NOMO-1 treated with DMSO at 0.1 percent for 48 hours (cell line): ENCODE data around the gene IGFBP1.

Source experiments
- DNase-seq: peaks from one replicate; lab custom pipeline; 2025; ENCODE audit not compliant: unreplicated experiment; lab: John Stamatoyannopoulos, UW

IGFBP1 gene

GRCh38 chr7:45880433-45880860, 7.8 kb upstream of the IGFBP1 start:
- no peak for DNase-seq

- DNase-seq = no peak
These were observed 7.0 kb upstream of the IGFBP1 start for GRCh38 chr7:45881280-45881758.

DNA sequence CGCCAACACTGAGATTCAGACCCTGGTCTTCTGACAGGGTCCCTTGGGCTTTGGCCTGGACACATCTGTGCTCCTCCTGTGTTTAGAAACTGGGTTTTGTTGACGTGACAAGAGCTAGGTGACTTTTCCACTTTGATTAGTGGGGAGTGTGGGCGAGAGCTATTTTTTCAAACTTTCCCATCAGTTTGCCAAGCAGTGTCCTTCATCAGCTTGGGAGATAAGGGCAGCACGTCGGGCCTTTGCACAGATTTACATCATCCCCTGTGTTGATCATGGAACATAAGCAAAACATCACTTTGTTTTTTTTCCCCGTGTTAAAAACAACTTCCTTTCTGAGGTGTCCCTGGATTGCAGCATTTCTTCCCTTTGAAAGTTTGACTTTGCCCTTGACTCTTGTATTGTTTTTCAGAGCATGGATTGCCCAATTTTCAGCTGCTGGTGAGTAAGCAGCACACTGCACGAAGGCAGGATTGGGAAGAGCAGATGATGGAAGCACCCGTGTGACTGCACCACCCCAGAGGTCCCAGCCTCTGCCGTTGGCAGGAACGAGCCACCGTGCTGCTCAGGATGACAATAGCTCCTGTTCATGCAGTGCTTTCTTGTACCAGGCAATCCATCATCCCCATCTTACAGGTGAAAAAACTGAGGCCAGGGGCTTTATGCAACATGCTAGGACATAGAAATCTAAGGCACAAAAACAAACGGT, 6.4 kb upstream of the IGFBP1 start:
- DNase-seq = no peak

- no peak for DNase-seq
These were observed 5.8 kb upstream of the IGFBP1 start for GRCh38 chr7:45882465-45882810.

DNA sequence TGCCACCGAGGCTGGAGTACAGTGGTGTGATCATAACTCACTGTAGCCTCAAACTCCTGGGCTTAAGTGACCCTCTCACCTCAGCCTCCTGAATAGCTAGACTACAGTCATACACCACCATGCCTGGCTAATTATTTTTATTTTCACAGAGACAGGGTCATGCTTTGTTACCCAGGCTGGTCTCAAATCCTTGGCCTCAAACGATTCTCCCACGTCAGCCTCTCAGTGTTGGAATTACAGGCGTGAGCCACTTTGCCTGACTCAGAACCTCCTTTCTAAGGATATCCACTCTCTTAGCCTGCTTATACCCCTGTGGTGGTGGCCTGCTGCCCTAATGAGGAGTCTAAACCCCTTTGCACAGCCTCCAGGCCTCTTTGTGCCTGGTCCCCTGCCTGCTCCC, 4.2 kb upstream of the IGFBP1 start:
- DNase-seq = no peak

GRCh38 chr7:45885264-45885882, 2.9 kb upstream of the IGFBP1 start:
- DNase-seq = no peak

- DNase-seq = no peak
These were observed 1.2 kb upstream of the IGFBP1 start for GRCh38 chr7:45886931-45887667.

DNA sequence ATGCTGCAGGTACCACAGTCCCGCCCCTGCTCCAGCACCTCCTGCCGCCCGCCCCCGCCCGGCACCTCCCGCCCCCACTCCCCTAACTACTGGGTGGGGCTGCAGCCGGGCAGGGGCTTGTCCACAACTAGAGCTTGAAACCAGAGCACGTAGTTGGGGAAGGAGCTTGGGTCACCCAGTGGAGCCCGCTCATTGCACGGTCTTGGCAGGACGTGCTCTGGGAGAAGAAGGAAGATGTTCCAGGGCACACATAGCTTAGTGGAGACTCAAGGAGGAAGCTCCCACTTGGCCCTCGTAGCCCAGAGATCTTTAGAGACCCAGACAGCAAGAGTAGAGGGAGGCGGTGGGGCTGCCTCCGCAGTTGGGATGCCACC, 692 bp downstream of the IGFBP1 start:
- DNase-seq = no peak

DNA sequence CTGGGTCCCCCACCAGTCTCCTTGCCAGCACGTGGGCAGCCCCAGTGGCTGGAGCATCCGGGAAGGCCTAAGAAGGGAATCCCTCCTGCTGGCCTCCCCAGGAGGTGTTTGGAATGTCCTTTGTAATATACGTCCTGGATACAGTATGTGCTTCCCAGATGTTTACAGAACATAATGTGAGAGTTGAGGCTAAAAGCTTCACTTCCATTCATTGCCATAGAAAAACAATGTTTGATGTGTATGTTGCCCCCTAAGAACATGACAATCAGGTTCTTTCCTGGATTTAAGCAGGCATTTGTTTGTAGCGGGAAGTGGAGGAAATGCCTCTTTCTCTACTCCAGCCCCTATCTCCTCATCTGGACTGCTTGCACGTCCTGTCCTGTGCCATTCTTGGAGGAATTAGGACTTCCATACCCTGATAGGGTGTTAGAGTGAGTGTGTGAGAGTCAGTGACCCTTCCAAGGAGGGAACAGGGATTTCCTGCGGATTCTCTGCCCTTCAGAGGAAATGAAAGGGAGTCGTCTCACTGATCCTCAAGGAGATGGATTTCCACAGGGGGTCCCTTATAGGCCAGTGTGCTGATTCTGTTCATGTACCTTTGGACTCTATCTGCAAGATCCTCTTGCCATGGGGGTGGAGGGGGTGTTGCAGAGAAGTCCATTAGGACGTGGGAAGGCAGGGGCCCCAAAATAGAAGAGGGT, 1.2 kb downstream of the IGFBP1 start:
- no peak for DNase-seq

GRCh38 chr7:45890125-45890901, 2.0 kb downstream of the IGFBP1 start:
- no peak for DNase-seq

DNA sequence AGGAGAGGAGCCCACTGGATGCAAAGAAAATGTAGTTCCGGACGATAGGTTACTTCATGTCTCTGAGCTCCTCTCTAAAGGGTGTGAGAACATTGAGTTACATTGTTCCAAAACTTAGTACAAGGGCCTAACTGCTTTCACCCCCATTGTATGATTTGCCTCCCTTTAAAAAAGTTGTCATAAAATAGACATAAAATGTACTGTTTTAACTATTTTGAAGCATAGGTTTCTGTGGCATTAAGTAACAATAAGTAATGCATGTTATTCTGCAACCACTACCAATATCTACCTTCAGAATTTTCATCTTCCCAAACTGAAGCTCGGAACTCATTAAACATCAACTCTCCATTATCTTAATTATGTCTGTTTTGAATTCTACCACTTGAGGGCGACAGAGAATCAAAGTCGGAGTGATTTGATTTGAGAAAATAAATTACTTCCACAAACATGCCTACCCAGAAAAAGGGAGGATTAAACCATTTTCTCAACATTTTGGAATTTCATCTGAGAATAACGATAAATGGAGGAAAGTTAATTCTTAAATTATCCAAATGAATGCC, 2.7 kb downstream of the IGFBP1 start:
- DNase-seq = peak; percentile 15

- DNase-seq = no peak
These were observed 3.4 kb downstream of the IGFBP1 start for GRCh38 chr7:45891462-45892402.

DNA sequence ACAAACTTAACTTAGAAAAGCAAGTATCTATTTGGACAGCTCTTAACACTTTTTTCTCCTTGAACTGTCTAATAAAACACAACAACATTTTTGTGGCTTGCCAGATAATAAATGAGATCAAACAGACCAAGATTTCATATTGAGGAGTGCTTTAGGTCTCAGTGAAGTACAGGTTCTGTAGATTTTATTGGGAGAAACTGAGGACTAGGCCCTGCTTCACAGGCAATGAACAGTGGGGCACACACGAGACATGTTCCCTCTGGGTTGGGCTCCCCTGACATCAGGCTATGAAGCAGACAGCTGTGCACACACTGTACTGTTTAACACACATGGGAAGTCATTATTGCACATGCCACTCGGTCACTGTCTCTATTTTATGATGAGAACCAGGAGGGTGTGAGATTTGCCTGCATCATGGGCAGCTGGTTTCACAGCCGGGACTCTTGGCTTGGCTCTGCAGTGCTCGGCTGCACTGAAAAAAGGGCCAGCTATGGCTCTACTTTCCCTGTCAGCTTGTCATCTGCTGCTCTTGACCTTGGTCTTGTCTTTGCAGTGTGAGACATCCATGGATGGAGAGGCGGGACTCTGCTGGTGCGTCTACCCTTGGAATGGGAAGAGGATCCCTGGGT, 4.2 kb downstream of the IGFBP1 start:
- no peak for DNase-seq

DNA sequence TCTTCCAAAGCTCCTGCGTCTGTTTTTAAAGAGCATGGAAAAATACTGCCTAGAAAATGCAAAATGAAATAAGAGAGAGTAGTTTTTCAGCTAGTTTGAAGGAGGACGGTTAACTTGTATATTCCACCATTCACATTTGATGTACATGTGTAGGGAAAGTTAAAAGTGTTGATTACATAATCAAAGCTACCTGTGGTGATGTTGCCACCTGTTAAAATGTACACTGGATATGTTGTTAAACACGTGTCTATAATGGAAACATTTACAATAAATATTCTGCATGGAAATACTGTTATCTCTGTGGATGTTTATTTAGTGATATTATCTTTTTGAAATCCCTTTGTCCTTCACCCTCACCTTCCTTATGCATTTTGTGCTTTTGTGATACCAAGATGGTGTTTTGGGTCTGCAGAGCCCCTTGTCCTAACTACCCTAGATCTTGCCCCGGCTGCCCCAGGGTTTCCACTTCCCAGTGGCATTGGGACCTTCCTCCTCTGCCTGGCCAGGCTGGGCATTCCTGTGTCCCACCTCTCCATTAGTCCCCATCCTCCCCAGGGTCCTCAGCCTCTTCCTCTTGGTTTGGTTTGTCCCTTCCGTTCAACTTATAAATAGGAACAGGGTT, 5.2 kb downstream of the IGFBP1 start:
- DNase-seq = no peak

GRCh38 chr7:45893996-45894664, 5.8 kb downstream of the IGFBP1 start:
- no peak for DNase-seq

DNA sequence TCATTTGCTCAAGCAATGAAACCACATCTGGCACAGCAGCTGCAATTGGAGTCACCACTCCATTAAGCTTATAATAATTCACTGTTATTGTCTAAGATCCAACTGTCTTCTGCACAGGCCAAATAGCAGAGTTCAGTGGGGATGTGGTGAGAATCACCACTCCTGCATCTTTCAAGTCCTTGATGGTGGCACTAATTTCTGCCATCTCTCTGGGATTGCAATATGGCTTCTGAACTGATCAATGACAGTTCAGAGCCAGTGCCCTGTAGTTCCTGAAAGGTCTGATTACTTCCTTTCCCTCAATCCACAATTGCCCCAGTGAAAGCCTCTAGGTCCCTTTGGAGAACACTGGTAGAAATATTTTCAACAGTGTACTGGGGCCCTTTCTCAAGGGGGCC, 6.4 kb downstream of the IGFBP1 start:
- no peak for DNase-seq

GRCh38 chr7:45897042-45897690, 8.9 kb downstream of the IGFBP1 start:
- no peak for DNase-seq
